Activated naive CD4-positive, alpha-beta T cell treated with anti-CD3 and anti-CD28 coated beads for 36 hours (primary cell): Measurements from ENCODE around the gene UBALD2. TPM values are rescaled to one million over a fixed set of nuclear protein-coding genes. Genes with fewer than 3 reads are reported as not detected.

Experiments
- CTCF ChIA-PET: fragments of 350-600 bp; sonication (Branson Sonifier 250); formaldehyde crosslinking; loops from one replicate; lab custom pipeline; 2021; ENCODE audit warnings: antibody characterized with exemption; lab: Charles Lee
- DNase-seq: peaks from one replicate; pipeline ENCODE4 v3.0.0-alpha.2; 2020
- H3K27ac Mint-ChIP-seq: one replicate; pipeline ENCODE4 v1.8.0; 2021; ENCODE audit warnings: mild to moderate bottlenecking, mixed read lengths
- H3K27me3 Mint-ChIP-seq: one replicate; pipeline ENCODE4 v1.8.0; 2021; ENCODE audit warnings: low read depth, mixed read lengths
- H3K36me3 Mint-ChIP-seq: one replicate; pipeline ENCODE4 v1.8.0; 2021; ENCODE audit warnings: low read depth, mixed read lengths
- H3K4me1 Mint-ChIP-seq: one replicate; pipeline ENCODE4 v1.8.0; 2021; ENCODE audit warnings: low read depth, mixed read lengths
- H3K4me3 Mint-ChIP-seq: one replicate; pipeline ENCODE4 v1.8.0; 2021; ENCODE audit warnings: mild to moderate bottlenecking, moderate library complexity, mixed read lengths
- H3K9me3 Mint-ChIP-seq: one replicate; pipeline ENCODE4 v1.8.0; 2021; ENCODE audit warnings: mixed read lengths
- intact Hi-C: fragments of 100-400 bp; cut with micrococcal nuclease; formaldehyde crosslinking; loops from one replicate; pipeline ENCODE4 v1.15.1; 2023
- total RNA-seq, 2 experiments: library from RNA; stranded (reverse); gene quantifications; one replicate each; pipeline ENCODE4 v1.2.3, GENCODE V29; 2021

Gene UBALD2
- total RNA-seq, 2 experiments from 2014 or later: 467 to 472 TPM

DNA sequence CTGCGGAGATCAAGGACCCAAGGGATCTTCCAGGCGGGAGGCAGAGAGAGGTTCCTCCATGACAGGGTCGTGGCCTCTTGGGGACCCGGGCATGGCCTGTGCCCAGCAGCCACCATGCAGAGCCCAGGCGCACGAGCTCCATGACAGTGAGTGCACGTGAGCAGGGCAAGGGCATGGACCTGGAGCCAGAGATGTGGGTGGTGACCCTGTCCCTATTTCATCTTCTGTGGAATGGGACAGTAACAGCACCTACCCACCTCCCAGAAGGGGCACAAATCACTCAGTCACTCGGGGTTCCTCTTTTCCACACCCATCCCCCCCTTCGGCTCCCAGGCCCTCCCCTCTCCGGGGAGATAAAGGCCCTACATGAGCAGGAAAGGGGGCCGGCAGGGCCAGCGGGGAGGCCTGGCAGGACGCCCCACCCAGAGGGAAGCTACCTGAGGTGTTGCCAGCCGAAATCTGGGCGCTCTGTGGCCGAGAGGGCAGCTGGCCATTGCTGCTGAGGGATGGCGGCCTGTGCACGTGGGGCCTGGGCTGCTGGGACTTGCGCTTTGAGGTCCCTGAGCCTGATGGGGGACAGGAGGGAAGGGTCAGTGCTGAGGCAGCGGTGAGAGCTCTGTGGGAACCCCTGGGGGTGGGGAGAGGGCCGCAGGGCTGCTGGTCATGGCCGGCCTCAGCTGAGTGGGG is 10.4 kb downstream of the UBALD2 start:
- Mint-ChIP-seq H3K9me3 (no peaks in the 10 kb centered on the region), H3K36me3 (peaks cover 12% of the 10 kb centered on the region), H3K27ac (no peak overlapping the region), H3K4me1 (peaks cover 60% of the 10 kb centered on the region), H3K27me3 (no peaks in the 10 kb centered on the region), H3K4me3 (no peak overlapping the region)
- intact Hi-C loops: no loop called here
- CTCF ChIA-PET: interaction anchor here (0.7 to 2.1 kb wide), 7 partner anchors 9 to 261 kb away, joined by 3 to 7 read pairs (median 5); no protein-coding TSS in a partner anchor
- no peak for DNase-seq

DNA sequence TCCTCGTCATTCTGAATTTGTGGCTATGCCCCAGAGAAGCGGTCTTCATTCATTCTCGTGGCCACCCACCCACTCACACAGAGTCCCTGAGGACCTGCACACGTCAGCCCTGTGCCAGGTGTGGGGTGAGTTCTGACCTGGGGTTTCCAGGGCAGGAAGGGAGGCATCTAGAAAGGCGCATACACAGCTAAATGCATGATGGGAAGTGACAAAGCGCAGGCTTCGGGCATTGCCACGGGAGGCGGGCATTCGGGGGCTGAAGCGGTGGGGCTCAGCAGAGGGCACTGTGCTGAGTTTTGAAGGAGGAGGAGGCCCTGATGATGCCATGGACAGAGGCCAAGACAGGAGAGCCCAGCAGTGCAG is 10.9 kb downstream of the UBALD2 start:
- H3K4me1 Mint-ChIP-seq: peaks cover 56% of the 10 kb centered on the region
- H3K9me3 Mint-ChIP-seq: no peaks in the 10 kb centered on the region
- H3K27me3 Mint-ChIP-seq: no peaks in the 10 kb centered on the region
- peaks cover 7% of the 10 kb centered on the region for H3K36me3 Mint-ChIP-seq
- no peak overlapping the region for H3K4me3 Mint-ChIP-seq
- peak overlapping the region; percentile 59 for H3K27ac Mint-ChIP-seq
- CTCF ChIA-PET: interaction anchor here (0.9 to 2.1 kb wide), 3 partner anchors 94 to 156 kb away, joined by 3 to 7 read pairs (median 5); no protein-coding TSS in a partner anchor
- DNase-seq: no peak
- intact Hi-C loops: no loop called here

DNA sequence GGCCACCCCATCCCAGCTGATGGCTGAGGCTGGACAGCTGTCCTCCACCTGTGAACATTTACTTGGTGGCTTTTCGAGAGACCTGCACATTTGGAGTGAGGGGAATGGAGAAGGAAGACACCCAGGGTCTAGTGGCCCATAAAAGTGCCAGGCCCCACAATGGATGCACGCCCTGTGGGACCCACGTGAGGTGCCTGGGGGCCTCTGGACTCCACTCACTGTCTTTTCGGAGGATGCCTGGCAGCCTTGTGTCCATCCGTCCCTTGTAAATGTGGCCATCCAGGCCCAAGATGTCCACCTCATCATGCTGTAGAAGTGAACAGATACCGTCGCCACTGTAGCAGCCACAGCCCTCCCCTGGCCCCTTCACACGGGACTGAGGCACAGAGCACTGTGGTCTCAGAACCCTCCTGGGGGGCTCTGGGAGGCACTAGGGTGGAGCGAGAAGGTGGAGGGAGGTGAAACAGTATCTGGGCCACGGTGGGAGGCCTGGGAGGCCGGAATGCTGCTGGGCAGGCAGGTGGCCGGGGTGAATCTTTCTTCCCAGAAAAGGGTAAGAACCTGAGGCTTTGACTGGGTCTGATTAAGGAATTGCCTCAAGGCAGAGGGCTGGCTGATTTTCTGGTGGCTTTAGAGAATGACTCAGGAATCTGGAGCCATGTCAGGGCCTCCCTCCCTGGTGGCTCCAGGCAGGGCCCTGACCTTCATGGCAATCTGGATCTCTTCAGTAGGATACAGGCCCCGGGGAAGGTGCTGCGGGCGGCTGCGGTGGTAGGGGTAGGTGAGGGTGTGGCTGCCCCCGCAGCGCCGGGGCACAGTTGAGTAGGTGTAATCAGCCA is 11.5 kb downstream of the UBALD2 start:
- peaks cover 49% of the 10 kb centered on the region for H3K4me1 Mint-ChIP-seq
- H3K4me3 Mint-ChIP-seq: no peak overlapping the region
- DNase-seq: no peak
- intact Hi-C loops: no loop called here
- CTCF ChIA-PET: interaction anchor here (0.9 to 6.6 kb wide), 4 partner anchors 95 to 157 kb away, joined by 3 to 243 read pairs (median 6); no protein-coding TSS in a partner anchor
- H3K9me3 Mint-ChIP-seq: no peaks in the 10 kb centered on the region
- peaks cover under 1% of the 10 kb centered on the region for H3K36me3 Mint-ChIP-seq
- H3K27ac Mint-ChIP-seq: peak overlapping the region; percentile 58
- no peaks in the 10 kb centered on the region for H3K27me3 Mint-ChIP-seq

DNA sequence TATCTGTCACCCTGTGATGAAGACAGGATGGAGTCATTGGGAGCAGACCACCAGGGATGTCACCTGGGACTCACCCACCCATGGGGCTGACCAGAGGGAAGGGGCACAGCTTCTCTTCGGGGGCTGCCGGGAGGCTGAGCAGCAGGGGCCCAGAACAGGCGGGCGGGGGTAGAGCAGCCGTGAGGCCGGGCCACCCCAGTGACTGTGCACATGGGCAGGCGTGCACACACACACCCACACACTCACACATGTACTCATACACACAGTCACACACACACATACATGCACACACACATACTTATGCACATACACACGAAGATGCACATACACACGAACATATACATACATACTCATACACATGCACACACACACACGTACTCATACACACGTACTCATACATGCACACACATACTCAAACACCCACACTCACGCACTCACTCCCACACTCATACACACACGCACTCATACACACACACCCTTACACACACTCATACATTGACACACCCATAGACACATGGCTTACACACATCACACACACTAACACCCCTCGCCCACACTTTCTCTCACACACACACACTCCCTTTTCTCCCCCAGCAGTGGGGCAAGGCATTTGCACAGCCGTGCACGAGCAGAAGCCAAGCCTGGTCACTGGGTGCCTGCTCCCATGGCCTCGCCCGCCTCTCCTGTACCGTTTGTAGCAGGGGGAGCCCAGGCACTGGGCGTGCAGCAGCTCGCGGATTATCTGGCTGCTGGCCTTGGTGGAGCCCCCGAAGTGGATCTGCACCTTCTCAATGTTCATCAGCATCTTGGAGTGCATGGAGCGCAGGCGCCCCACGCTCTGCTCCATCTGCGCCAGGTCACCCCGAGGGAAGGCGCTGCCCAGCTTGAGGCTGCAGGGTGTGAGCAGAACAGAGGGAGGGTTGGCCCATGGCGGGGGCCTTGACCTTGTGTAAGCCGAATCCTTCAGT is 12.4 kb downstream of the UBALD2 start:
- Mint-ChIP-seq H3K9me3 (no peaks in the 10 kb centered on the region), H3K4me1 (peaks cover 43% of the 10 kb centered on the region), H3K27me3 (no peaks in the 10 kb centered on the region), H3K4me3 (no peak overlapping the region), H3K36me3 (no peaks in the 10 kb centered on the region), H3K27ac (peak overlapping the region; percentile 58)
- DNase-seq: no peak
- CTCF ChIA-PET: interaction anchor here (0.6 to 6.6 kb wide), 6 partner anchors 32 to 482 kb away, joined by 3 to 243 read pairs (median 17); partner anchors contain the start of gene FOXJ1
- intact Hi-C loops: no loop called here

DNA sequence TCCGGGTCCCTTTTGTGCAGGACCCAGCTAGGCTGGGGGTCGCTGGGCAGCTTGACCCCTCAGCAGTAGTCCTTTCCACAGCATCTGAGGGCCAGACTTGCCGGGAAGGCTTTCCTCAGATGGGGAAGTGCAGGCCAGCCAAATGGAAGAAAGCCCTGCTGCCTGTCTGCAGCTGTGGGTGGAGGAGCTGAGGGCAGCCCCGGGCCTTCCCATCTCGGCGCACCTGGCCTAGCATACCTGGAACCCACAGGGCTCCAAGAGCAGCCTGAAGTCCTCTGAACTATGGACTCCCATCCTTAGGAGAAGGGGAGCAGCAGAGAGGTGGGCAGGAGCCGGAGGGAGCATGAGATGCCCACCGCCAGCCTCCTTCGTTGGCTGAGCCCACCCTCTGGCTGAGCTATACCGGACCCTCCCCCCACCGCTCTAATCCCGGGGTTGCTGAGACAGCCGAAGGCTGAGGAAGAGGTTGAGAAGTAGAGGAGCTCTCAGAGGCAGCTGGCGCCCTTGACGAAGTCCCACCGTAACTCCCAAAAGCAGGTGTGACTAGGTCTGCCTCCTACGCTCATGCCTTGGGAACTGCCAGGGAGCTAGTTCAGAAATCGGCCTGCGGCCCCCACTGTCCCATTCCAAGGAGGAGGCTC is 13.2 kb downstream of the UBALD2 start:
- Mint-ChIP-seq H3K4me3 (no peak overlapping the region), H3K36me3 (no peaks in the 10 kb centered on the region), H3K27ac (no peak overlapping the region), H3K27me3 (no peaks in the 10 kb centered on the region), H3K9me3 (no peaks in the 10 kb centered on the region), H3K4me1 (peaks cover 35% of the 10 kb centered on the region)
- DNase-seq: no peak
- CTCF ChIA-PET: interaction anchor here (0.6 to 6.6 kb wide), 15 partner anchors 11 to 483 kb away, joined by 3 to 243 read pairs (median 8); partner anchors contain the start of gene FOXJ1
- intact Hi-C loops: no loop called here

DNA sequence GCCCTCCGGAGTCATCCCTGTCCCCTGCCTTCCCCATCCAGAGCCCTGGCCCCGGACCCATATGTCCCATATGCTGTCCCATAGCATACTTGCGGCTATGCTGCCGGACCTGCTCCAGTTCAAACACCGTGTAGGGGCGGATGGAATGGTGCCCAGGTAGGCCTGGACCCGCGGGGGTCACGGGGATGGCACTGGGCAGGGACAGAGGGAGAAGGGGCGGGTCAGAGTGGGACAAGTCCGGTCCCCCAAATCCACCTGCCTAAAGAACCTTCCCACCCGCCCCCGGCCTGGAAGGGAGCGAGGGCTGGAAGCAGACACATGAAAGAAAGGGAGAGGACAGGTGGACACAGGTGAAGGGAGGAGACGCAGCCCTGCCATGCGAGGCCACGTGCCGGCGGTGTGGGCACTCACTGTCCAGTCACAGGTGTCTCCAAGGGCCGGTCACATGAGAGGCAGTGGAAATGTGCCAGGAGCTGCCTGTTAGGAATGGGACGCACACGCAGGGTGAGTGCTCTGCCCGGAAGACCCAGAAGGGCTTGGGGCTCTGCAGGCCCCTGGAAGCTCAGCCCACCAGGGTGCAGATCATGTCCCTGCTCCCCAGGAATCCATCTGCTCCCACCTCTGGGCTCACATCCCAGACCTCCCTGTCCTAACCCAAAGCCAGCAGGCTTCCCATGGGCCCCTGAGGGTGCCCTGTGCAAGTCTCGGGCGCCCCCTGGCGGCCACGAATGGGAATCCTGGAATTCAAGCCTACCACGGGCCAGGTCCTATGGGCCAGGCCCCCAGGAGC is 14.0 kb downstream of the UBALD2 start:
- CTCF ChIA-PET: interaction anchor here (0.6 to 6.6 kb wide), 51 partner anchors 8 to 376 kb away, joined by 3 to 243 read pairs (median 5); partner anchors contain the start of genes EXOC7, FOXJ1 and UBALD2
- no peaks in the 10 kb centered on the region for H3K36me3 Mint-ChIP-seq
- peak; percentile 91 for DNase-seq
- intact Hi-C loops: loop anchor here (1.0 kb wide), 4 partner anchors 97 to 374 kb away; no protein-coding TSS in a partner anchor
- no peak overlapping the region for H3K4me3 Mint-ChIP-seq
- H3K9me3 Mint-ChIP-seq: no peaks in the 10 kb centered on the region
- H3K4me1 Mint-ChIP-seq: peaks cover 28% of the 10 kb centered on the region
- no peaks in the 10 kb centered on the region for H3K27me3 Mint-ChIP-seq
- H3K27ac Mint-ChIP-seq: no peak overlapping the region

DNA sequence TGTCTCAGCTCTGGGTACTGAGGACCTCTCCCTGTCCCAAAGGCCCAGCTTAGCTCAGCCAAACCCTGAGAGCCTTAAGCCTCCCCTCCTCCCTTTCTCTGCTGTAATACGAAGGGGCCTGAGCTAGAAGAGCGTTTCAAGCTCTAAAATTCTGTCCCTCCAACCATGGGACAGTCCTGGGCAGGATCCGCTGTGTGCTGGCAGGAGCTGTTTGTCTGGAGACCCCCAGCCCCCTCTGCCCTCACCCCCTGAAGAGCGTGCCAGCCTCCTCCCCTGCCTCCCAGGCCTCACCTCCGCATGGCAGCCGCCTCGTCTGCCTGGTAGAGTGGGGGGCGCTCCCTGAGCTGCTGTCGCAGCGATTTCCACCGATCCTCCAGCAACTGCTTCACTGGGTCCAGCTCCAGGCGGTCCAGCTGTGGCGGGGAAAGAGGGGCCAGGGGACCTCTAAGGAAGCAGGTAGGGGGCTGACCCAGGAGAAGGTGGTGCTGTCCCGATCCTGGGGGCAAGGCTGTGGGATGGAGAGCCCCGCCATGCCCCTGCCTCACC is 14.7 kb downstream of the UBALD2 start:
- intact Hi-C loops: loop anchor here (1.0 kb wide), 4 partner anchors 98 to 375 kb away; no protein-coding TSS in a partner anchor
- CTCF ChIA-PET: interaction anchor here (0.6 to 6.6 kb wide), 50 partner anchors 8 to 377 kb away, joined by 3 to 243 read pairs (median 5); partner anchors contain the start of genes EXOC7, FOXJ1 and UBALD2
- Mint-ChIP-seq H3K27ac (no peak overlapping the region), H3K9me3 (no peaks in the 10 kb centered on the region), H3K27me3 (no peaks in the 10 kb centered on the region), H3K4me3 (no peak overlapping the region), H3K4me1 (peaks cover 23% of the 10 kb centered on the region), H3K36me3 (no peaks in the 10 kb centered on the region)
- no peak for DNase-seq

DNA sequence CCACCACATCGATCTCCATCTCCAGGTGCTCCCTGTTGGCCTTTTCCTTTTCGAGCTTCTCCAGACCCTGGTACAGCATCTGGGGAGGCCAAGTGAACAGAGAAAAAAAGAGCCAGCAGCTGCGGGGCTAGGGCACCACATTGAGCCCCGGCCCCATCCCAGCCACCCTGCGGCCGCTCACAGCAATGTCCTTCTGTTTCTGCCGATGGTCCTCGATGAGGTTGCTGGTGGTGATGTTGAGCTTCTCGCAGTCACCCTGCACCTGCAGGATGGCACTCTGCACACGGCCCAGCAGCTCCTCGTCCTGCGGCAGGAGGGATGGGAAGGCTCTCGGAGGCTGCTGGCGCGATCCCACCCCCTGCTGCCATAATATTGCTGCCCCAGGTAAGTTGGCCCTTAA is 15.5 kb downstream of the UBALD2 start:
- intact Hi-C loops: no loop called here

DNA sequence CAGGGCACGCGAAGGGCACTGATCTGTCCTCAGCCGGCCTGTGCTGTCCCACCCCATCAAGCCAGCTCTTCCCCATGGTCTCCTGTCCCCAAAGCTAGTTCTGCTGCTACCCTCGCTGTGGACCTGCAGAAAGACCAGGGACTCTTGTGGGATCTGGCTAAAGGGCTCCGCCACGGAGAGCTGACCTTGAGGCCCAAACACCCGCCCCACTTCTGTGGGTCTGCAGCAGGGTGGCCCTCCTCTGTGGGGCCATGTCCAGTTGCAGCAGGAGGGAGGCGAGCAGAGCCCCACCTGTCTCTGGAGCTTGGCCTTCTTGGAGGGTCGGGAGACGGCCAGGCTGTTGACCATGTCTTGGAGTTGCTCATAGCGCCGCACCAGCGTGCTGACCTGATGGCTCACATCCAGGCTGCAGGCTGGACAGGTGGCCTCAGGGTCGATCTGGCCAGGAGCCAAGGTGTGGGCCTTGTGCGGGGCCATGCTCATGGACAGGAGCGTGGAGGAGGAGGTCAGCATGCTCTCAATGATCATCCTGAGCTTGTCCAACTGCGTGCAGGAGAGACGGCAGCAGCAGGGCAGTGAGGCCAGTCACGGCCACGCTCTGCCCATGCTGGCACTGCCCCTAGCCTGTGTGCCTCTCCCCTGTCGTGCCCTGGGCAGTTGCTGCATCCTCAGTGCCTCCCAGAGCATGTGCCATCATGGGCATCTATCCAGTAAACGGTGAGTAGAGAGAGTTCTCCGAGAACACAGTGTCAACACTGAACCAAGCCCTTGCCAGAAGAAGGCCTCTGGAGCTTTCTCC is 16.6 kb downstream of the UBALD2 start:
- DNase-seq: no peak
- CTCF ChIA-PET: interaction anchor here (1.6 to 6.6 kb wide), 5 partner anchors 17 to 268 kb away, joined by 6 to 243 read pairs (median 23); partner anchors contain the start of gene FOXJ1
- Mint-ChIP-seq H3K36me3 (no peaks in the 10 kb centered on the region), H3K4me3 (no peak overlapping the region), H3K9me3 (no peaks in the 10 kb centered on the region), H3K27ac (no peak overlapping the region), H3K4me1 (peaks cover 8% of the 10 kb centered on the region), H3K27me3 (no peaks in the 10 kb centered on the region)
- intact Hi-C loops: no loop called here

More for the DNA sequence above, 15.5 kb downstream of the UBALD2 start:
- Mint-ChIP-seq H3K36me3 (no peaks in the 10 kb centered on the region), H3K27me3 (no peaks in the 10 kb centered on the region), H3K27ac (no peak overlapping the region), H3K4me1 (peaks cover 16% of the 10 kb centered on the region), H3K4me3 (no peak overlapping the region), H3K9me3 (no peaks in the 10 kb centered on the region)
- CTCF ChIA-PET: interaction anchor here (1.1 to 6.6 kb wide), 15 partner anchors 11 to 267 kb away, joined by 3 to 243 read pairs (median 12); partner anchors contain the start of genes EXOC7 and FOXJ1
- no peak for DNase-seq

DNA sequence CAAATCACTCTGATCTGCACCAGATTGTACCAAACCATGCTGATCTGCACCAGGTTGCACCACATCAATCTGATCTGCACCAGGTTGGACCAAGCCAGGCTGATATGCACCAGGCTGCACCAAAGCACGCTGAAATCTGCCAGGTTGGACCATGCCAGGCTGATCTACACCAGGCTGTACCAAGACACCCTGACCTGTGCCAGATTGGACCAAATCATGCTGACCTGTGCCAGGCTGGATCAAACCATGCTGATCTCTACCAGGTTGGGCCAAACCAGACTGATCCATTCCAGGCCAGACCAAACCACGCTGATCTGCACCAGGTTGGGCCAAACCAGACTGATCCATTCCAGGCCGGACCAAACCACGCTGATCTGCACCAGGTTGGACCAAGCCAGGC is 27.4 kb downstream of the UBALD2 start:
- no peaks in the 10 kb centered on the region for H3K27me3 Mint-ChIP-seq
- H3K4me1 Mint-ChIP-seq: no peaks in the 10 kb centered on the region
- no peak for DNase-seq
- no peak overlapping the region for H3K4me3 Mint-ChIP-seq
- H3K27ac Mint-ChIP-seq: no peak overlapping the region
- CTCF ChIA-PET: no interaction called here
- no peaks in the 10 kb centered on the region for H3K36me3 Mint-ChIP-seq
- intact Hi-C loops: no loop called here
- H3K9me3 Mint-ChIP-seq: no peaks in the 10 kb centered on the region
